Vagina (tissue), 2 donors: Measurements from ENCODE around the gene AMOTL1.

Experiments
- POLR2A ChIP-seq, 2 donors: fragments of 450-650 bp; IDR thresholded peaks; one replicate each; pipeline ENCODE4 v1.6.1; 2017; ENCODE audit warnings: antibody characterized with exemption in 2 of 2, mild to moderate bottlenecking in 2 of 2, moderate library complexity in 2 of 2
- POLR2AphosphoS5 ChIP-seq, 2 donors: sonication (generic); formaldehyde crosslinking; IDR thresholded peaks; one replicate each; pipeline ENCODE4 v1.9.0; 2017; ENCODE audit warnings: antibody characterized with exemption in 2 of 2, mild to moderate bottlenecking in 2 of 2, low read depth in 1 of 2; ENCODE audit not compliant: insufficient read depth in 1 of 2
- TF ChIP-seq, protein P1 (sequence below), 3 experiments: fragments of 450-650 bp in 2 of 3; fragments of 200-600 bp in 1 of 3; sonication (generic) in 1 of 3; IDR thresholded peaks; one replicate each; pipeline ENCODE4 v1.5.1; 2017 to 2019; ENCODE audit warnings: antibody characterized with exemption in 3 of 3, mild to moderate bottlenecking in 2 of 3, moderate library complexity in 2 of 3

DNA sequence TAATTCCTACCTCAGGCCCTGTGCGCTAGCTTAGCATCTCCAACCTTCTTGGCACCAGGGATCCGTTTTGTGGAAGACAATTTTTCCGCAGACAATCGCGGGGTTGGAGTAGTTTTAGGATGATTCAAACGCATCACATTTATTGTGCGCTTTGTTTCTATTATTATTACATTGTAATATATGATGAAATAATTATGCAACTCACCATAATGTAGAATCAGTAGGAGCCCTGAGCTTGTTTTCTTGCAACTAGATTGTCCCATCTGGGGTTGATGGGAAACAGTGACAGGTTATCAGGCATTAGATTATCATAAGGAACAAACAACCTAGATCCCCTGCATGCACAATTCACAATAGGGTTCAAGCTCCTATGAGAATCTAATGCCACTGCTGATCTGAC is 52.3 kb downstream of the AMOTL1 start:
- TF ChIP-seq POLR2AphosphoS5 (IDR thresholded peaks at IDR 0.05; ENCODE audit: insufficient read depth in 1 of 2, low read depth in 1 of 2) (no peak), POLR2A (IDR thresholded peaks at IDR 0.05) (no peak)
- TF ChIP-seq, protein P1, sequence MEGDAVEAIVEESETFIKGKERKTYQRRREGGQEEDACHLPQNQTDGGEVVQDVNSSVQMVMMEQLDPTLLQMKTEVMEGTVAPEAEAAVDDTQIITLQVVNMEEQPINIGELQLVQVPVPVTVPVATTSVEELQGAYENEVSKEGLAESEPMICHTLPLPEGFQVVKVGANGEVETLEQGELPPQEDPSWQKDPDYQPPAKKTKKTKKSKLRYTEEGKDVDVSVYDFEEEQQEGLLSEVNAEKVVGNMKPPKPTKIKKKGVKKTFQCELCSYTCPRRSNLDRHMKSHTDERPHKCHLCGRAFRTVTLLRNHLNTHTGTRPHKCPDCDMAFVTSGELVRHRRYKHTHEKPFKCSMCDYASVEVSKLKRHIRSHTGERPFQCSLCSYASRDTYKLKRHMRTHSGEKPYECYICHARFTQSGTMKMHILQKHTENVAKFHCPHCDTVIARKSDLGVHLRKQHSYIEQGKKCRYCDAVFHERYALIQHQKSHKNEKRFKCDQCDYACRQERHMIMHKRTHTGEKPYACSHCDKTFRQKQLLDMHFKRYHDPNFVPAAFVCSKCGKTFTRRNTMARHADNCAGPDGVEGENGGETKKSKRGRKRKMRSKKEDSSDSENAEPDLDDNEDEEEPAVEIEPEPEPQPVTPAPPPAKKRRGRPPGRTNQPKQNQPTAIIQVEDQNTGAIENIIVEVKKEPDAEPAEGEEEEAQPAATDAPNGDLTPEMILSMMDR (IDR thresholded peaks at IDR 0.05): no peak
